ENCODE data around the gene TPPP2.

The TPPP2 gene

DNA sequence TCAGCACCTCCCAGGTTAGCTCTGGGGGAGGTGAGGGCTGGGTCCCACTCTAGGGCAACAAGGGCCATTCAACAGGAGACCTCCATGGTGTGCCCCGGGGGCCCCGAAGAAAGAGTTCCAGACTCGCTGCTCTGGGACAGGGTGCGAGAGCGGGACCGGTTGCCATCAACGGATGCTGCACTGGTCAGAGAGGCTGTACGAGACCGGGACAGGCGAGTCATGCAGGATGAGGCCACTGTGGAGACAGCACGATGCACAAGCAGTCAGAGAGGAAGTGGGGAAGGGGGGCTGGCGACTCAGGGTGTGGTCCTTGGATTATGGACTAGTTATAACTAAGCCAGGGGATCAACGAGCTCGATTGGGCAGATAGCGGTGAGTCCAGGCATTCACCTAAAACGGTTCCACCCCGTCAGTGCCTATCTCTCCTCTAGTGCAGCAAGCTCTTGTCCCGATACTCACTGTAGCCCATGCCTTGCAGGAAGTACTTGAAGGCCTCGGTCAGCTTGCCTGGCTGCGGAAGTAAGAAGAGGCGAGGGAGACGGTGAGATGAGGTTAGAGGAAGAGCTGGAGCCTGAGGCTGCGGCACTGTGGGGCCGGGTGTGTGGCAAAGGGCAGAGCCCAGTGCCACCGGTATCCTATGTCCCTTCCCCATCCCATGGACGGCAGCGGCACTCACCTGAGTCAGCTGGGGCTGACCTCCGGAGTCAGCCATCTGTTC, 12.3 kb upstream of the TPPP2 start:
- DNase-seq: no peak

DNA sequence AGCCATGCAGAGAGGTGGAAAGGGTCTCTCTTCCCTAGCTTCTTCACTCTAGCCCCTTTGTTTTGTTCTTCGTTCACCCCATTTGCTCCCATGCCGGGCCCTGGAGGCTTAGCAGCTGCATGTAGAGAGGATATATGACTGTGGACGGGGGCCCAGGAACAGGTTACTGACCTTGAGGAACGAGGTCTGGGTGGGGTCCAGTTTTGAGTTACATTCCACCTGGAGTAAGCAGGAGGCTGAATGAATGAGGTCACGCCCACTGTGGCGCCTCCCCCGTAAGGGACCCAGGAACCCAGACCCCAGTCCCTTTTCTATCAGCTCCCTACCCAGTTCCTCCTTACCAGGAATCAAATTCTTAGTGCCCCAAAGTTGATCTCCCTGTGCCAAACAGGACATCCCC, 11.7 kb upstream of the TPPP2 start:
- DNase-seq: no peak

DNA sequence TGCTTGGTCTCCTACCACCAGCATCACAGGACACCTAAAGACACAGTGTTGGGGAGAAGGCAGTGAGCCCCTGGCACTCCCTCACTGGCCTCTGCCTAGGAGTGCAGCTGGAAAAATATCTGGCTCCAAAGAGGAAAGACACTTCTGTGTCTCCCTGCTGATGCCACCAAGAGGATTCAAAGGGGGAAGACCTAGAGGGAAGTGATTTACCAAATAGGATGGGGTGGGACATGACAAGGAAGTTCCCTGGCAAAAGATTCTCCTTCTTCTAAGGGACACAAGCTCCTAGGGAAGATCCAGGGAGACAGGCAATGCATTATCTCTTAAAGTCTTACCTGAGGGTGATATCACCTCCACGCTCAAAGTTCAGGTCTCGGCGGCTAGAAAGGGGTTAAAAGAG, 11.2 kb upstream of the TPPP2 start:
- DNase-seq: no peak

DNA sequence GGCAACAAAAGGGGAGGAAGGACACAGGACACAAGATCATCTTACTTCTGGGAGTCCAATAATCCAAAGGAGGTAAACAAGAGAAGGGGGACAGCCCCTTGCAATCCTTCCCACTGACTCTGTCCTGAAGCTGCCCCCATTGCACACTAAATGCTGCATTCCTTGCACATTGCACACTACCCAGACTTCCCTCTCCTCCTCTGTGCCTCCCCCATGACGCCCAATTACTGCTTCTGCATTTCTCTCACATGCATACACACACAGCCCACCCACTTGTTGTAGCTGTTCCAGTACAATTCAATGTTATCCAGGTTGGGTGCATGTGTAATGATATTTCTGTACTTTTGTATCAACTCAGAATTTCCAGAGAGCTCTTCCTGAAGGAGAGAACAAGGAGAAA, 10.7 kb upstream of the TPPP2 start:
- no peak for DNase-seq

DNA sequence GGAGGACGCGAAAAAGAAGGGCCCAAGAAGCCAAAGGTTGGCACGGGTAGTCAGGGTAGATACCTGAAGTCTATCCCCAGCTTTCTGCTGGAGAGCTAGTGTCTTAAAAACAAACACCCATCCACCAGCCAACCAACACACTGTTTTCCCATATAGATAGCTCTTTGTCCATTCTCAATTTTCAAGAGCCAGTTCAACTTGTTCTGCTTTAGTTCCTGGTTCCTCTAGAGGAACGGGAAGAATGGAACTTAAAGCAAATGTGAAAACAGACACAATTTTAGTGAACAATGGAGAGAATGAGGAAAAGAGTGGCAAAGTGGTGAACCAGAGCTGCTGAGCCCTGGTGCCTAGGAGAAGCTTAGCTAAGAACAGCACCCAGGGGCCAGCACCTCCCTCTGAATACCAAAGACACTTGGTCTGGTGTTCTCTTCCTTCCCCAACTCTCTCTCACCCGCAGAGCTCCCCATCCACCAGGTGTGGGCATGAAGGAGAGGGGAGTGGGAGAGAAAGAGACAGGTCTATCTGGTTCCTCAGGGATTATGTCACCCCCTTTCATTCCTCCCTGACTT, 9.0 kb upstream of the TPPP2 start:
- DNase-seq: no peak

DNA sequence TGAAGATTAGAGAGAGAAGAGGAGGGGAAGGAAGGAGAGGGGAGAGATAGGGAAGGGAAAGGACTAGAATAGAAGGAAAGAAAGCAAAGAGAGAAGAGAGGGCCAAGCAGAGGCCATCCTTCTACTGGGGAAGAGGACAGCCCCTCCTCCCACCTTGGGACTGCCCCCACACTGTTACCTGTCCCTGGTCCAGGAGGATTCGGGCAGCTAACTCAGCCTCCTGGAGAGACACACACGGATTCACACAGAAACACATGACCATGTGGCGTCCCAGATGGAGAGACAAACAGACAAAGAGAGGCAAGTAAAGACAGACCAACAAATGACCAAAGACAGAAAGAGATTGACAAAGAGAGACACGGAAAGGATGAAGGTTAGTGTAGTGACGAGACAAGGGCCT, 7.3 kb upstream of the TPPP2 start:
- no peak for DNase-seq

DNA sequence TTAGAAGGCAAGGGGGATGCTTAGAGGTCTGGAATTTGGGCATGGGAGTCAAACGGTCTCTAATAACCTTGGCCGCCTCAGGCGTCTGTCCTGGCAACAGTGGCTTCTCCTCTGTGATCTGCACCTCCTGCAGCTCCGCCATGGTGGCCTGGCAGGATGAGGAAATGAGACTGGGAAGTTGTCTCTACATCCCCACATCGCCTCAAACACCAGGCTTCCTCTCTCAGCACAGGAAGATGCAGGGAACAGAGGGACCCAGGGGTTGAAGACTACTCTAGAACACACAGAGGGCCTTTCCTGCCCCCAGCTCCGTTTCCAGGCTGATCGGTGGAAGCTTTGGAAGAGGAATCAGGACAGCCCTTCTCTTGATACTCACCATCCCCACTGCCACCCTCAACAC, 6.8 kb upstream of the TPPP2 start:
- DNase-seq: no peak

DNA sequence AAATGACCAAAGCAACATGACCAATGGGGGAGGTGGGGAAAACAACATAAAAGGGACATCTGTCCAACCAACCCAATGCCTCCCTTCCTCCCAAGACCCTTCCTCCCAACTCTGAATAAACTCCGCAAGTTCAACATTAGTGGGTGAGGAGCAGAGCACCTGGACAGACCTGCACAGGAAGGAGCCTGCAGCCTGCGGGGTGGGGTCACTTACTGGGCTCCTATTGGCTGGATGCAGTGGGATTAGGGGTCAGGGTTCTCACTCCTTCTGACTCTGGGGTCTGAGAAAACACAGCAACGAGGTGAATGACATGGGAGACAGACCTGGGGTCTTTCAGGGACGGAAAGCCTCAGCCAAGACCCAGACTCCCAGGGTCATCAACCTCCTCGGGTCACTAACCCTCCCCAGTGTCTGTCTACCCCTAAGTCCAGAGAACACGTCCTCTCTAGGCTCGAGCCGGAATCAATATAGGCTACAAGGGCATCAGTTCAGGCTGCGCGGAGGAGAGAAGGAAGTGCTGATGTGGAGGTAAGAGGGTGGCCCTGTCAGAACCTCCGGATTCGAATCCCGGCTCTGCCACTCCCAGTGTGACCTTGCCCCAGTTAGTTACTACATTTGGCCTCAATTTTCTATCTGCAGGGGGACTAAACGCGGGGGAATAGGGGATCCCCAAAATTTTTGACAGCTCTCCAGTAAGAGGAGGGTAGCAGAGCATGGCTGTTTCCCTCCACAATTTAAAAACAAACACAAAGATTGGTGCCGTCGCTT, 6.0 kb upstream of the TPPP2 start:
- no peak for DNase-seq

DNA sequence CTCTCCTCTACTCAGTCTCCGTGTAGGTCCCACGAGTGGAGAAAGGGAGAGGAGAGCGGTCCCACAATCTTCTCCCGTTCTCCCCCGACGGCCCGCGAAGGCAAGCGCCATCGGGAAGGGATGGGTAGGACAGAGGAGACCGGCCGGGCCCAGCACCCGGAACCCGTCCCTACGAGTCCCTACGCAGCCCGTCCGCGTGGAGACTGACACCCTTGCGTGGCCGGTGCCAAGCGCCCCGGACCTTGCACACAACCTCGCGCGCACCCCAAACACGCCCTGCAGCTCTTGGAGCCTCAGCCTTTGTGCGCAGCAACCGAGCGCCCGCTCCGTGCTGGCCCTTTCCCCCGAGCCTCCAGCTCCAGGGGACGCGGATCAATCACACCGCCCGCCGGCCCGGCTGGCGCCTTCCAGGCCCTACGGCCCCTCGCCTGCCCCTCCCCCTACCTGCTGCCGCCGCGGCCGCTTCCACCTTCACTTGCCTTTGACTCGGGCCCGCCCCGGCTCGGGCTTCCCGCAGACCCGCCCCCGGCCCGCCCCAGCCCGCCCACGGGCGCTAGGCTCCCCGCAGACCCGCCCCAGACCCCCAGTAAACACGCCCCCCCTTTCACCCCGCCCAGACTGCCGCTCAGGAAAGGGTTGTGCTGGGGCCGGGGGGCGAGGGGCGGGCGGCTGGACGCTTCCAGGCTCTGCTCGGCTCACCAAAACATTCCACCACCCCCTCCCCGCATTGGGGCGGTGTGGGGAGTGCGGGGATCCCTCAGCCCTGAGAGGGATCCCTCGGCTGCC, 5.2 kb upstream of the TPPP2 start, which contains the start of gene NDRG2:
Gene NDRG2, minus strand, starts transcription at position 477 of the 786 bp plus-strand sequence. CDS start 1,746 bp downstream, outside the sequence.
- peak; percentile 32 for DNase-seq

DNA sequence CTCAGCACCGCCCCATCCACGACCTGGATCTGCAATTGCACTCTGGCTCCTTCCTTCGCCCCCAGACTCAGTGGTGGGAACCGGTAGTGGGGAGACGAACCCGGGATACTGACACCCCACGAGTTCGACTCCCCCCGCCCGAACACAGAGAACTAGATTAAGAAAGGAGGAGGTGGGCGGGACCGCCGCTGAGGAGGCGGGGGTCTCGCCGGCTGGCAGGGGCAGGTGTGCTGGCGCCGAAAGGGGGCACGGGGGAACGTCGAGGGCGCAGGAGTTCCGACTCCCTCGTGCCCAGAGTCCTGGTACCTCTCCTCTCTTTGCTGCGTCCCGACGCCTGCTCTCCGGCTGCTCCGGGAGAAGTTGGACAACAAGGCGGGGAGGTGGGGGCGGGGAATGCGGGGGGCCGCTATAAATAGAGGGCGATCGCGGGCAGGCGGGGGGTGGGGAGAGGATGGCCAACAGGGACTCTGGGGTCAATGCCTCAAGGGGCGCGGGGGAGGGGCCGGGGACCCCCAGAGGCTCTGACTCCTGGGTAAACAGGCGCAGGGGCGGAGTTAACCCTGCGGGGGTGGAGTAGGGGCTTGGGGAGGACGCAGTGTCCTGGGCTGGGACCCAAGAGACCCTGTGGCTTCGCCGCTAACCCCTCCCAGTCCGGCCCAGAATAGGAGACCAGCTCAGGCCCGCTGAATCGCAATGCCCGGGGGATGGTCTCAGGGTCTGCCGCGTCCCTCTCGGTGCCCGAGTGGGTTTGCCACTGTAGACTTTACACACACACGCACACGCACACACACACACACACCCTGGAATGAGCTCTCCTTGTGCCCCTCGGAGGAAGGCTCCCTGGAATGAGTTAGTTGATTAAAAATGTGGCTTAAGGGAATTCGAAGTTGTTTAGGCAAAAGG, 4.4 kb upstream of the TPPP2 start:
- no peak for DNase-seq

DNA sequence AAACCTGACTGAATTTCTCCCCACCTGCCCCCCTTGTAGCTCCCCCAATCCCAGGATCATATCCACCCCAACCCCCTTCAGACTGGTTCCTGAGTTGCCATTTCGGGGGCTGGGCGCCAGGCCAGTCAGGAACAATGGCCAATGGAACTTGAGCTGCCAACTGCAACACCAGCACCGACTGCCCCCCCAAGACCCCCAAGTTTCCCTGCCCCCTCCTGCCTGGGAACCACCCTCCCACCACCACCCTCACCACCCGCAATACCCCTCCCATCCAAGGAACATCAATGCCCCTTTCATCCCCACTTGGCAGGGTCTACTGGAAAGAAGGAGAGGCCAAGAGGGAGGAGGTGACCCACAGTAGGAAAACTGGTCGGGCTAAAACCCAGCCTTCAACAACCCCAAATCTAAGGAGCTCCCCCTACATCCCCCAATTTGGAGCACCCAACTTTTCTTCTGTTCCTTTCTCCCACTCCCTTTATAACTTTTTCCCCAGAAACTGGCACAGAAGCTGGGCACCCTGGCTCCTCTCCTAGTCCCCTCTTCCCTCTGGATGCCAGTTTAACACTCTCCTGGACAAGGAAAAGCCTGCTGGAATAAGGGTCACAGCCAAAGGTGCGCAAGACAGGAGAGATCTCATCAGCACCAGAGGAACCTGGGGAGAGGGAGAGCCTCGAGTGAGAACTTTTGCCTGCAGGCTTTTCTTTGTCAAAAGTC, 3.6 kb upstream of the TPPP2 start:
- no peak for DNase-seq

DNA sequence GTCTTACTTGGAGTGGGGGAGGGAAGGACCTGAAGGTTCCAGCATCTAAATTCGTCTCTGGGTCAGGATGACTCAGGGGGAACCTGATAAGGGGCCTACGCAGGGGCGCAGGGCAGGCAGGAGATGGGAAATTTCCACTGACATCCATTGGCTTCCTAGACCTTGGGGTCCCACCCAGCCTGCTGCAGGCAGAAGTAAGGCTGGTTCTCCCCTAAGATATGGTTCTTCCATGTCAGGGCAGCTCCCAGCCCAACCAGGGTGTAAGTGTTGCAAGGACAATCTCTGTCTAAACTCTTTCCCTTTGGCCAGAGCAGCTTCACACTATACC, 3.1 kb upstream of the TPPP2 start:
- DNase-seq: no peak

DNA sequence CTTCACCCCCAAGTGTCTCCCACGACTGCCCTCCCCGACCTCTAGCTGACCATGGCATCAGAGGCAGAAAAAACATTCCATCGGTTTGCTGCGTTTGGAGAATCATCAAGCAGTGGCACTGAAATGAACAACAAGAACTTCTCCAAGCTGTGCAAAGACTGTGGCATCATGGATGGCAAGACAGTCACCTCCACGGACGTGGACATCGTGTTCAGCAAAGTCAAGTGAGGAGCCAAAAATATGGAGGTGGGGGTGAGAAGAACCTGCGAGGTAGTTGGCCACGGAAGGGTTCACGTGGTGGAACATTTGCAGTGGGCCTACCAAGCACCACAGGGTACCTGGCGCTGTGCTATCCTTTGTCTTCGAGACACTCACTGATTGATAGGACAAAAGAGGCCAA, 514 bp downstream of the TPPP2 start:
- DNase-seq: no peak

DNA sequence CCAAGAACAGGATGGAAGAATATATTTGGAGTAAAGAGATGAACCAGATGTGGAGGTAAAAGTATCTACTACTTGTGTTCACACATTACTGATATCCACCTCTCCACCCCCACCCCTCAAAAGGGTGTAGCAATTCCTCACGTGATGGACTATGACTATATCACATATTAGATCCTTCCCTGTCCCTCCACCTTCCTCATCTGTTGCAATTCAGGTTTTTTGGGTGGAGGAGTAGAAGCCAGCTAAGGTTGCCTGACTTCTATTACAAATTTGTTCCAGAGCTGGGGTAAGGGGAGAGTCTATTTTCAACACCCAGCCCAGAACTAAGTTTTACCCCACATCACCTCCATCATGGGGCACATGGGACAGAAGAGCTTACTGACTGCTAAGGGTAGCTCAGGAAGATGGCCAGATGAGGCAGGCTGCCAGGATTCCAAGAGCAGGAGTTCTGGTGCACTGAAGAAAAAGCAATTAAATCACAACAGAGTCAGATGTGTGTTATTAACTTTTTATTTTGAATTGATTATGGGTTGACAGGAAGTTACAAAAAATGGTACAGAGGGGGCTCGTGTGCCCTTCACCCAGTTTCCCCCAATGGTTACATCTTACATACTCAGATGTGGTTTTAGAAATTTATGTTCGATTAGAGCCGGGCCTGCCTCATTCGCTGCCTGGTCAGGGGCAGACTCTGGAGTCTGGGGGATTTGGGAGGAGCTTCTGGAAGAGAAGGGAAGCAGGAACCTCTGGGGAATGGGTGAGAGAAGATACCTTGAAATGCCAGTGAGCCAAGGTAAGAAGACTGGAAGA, 2.5 kb downstream of the TPPP2 start:
- no peak for DNase-seq

DNA sequence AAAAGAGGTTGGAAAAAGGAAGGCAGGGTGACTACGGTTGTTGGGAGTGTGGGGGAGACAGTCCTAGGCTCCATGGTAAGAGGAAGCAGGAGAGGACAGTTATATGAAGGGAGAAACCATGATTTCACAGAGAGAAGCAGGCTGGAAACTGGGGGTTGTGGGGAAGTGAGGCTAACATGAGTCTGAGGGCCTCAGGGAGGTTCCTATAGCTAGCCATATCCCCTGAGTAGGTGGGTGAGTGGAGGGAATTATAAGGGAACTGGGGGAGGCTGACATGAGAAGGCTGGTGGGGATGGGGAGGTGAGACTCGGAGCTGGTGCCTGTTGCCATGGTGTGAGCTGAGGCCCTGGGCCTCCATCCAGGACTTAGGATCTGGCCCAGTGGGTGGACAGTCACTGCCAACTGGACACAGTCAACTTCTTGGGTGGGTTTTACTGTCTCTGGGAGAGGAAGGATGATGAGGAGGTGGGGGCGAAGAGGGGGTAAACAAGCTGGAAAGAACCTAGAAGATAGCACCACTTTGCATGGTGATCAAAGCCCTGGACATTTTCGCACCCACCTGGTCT, 3.2 kb downstream of the TPPP2 start:
- DNase-seq: no peak

DNA sequence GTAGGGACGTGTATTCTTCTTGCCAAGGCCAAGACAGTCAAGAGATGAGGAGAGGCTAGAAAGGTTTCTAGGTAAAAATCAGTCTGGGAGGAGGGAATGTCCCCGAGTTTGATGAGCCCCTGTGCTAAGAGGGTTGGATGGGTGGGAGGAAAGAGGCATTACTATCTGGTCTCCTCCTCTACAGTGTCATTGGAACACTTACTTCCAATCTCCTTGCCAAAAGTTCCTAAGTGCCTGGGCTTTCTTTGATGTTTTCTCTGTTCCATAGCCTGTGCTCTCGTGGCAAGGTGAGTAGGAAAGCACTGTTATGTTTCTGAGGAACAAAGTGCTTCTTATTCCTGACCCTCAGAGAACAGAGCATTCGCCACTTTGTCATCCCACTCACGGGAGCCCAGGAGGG, 4.7 kb downstream of the TPPP2 start, which contains the start of gene RNASE13:
Gene RNASE13, minus strand, starts transcription at position 101 of the 400 bp plus-strand sequence. CDS start 519 bp downstream, outside the sequence.
- no peak for DNase-seq

DNA sequence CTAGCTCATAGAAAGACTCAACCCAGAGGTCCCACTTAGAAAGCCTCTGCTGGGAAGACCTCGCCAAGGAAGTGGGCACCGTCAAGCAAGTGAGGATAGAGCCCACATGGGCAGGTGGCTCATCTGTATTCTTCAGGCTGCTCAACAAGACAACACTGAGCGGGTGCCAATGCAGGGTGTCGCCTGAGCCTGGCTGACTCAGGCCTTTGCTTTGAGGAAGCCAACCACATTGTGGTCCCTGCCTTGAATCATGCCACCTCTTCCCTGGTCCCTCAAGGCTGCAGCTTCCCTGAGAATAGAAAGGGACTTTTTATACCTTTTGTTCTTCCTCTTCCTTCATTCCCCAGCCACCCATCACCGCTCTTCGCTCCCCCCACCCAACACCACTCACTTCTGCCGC, 6.7 kb downstream of the TPPP2 start:
- no peak for DNase-seq

DNA sequence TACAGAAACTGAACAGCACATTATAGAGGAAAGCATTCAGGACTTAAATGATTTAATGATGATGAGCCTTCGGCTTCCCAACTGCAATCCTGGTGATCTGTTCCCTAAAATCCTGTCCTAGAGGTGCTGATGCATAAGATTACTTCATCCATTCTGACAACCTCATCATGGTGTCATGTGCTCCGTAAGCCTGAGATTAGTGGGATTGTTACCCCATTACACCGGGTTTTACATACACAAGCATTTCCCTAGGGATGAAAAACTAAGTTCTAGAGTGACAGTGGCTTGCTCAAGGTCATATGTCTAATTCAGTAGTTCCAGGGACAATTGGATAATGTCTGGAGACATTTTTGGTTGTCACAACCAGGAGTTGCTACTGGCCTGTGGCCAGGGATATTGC, 7.1 kb downstream of the TPPP2 start:
- no peak for DNase-seq

DNA sequence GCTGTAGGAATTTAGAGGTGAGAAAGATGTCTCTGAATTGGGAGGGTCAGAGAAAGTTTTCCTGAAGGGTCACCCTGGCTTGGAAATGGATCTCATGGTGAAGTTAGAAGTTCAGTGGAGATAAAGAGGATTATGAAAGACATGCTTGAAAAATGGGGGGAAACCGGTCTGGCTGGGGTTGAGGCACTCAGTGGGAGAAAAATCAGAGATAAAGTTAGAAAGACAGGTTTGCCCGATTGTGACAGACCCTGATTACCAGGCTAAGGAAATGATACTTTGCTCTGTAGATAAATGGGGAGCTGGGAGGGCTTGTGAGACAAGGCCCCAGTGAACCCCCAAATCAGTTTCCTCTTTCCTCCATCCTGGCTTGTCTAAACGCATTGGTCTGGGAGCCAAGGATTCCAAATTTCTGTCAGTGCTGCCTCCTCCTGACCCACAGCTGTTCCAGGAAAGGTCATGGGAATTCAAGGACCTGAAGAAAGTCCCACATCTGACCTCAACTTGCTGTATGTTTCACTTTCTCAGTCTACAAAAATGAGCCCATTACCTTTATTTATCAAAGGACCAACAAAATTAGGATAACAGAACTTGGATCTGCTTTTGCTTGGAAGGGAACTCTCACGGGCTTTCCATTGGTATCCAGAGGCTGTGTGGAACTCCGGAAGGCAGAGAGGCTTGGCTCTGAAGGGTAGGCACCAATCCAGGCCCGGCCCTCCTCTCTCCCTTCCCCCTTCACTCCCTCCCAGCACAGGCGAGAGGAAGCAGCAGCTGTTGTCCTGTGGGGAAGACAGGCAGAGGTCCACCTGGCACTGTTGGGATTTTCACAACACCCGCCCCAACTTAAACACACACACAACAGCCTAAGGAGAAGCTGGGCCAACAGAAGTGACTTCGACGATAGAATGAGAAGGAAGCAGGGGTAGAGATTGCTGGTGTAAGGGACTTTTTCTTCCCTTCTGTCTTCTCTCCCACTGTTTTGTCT, 8.7 kb downstream of the TPPP2 start:
- peak; percentile 75 for DNase-seq
